Measurements from ENCODE around the gene RO60. TPM values are rescaled to one million over a fixed set of nuclear protein-coding genes. Genes with fewer than 3 reads are reported as not detected.

RO60 gene
- total RNA-seq, 2 donors from 2014 or later = 51.7 to 58.2 TPM

GRCh38 chr1:193058529-193059281 lies 707 bp upstream of the RO60 start:
- ATAC-seq (peak; percentile 3 to 19), DNase-seq (peak; percentile 35)
- intact Hi-C loops (cut with DNase I) = loop anchor here in 1 of 2 donors (5.0 kb wide), 1 partner anchor 64 kb away; the partner anchor contains the start of gene CDC73

GRCh38 chr1:193060115-193060403 lies 647 bp downstream of the RO60 start:
- ATAC-seq (no peak), DNase-seq (no peak)
- intact Hi-C loops (cut with DNase I) = loop anchor here in 1 of 2 donors (5.0 kb wide), 1 partner anchor 42 kb away; no protein-coding TSS in a partner anchor

DNA sequence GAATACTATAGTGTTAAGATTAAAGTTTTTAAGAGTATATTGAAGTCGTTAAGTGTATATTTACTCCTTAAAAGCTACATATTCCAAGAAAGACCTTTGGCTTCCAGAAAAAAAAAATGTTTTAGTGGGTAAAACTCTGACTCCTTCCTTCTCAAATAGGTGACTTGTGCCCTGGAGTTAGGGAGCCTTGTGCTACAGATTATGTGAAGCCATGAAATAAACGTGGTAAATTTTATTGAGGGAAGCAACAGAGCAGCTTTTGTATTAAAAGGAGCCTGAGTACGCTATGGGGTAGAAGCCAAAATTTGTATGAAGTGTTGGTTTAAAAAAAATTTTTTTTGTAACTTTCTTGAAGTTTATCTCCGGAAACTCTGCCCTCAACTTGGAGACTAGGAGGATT lies 994 bp downstream of the RO60 start:
- intact Hi-C loops (cut with DNase I) = loop anchor here in 1 of 2 donors (5.0 kb wide), 1 partner anchor 42 kb away; no protein-coding TSS in a partner anchor
- no peak for DNase-seq
- no peak for ATAC-seq

- DNase-seq (no peak), ATAC-seq (no peak)
- intact Hi-C loops (cut with DNase I) = loop anchor here in 1 of 2 donors (5.0 kb wide), 1 partner anchor 41 kb away; no protein-coding TSS in a partner anchor
Measured at GRCh38 chr1:193060938-193061337, 1.5 kb downstream of the RO60 start.

DNA sequence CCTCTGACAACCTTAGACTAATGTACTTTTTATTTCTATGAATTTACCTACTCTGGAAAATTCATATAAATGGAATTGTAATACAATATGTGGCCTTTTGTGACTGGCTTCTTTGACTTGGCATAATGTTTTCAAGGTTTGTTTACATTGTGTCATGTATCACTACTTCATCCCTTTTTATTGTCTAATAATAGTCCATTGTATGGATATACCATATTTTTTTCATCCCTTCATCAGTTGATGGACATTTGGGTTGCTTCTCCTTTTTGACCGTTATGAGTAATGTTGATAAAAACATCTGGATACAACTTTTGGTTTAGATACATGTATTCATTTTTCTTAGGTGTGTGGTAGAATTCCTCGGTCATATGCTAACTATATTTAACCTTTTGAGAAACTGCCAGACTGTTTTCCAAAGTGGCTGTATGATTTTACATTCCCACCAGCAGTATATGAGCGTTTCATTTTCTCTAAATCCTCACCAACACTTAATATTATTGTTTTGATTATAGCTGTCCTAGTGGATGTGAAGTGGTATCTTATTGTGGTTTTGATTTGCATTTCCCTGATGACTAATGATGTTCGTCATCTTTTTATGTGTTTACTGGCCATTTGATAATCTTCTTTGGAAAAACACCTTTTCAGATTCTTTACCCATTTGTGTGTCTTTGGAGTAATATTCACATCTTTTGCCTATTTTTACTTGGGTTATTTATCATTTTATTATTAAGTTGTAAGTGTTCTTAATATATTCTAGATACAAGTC lies 3.5 kb downstream of the RO60 start:
- DNase-seq (no peak), ATAC-seq (no peak)
- intact Hi-C loops (cut with DNase I) = loop anchor here in 1 of 2 donors (5.0 kb wide), 1 partner anchor 39 kb away; no protein-coding TSS in a partner anchor

- DNase-seq (no peak), ATAC-seq (no peak)
- intact Hi-C loops (cut with DNase I) = no loop called here
Measured at GRCh38 chr1:193065954-193066353, 6.5 kb downstream of the RO60 start.

DNA sequence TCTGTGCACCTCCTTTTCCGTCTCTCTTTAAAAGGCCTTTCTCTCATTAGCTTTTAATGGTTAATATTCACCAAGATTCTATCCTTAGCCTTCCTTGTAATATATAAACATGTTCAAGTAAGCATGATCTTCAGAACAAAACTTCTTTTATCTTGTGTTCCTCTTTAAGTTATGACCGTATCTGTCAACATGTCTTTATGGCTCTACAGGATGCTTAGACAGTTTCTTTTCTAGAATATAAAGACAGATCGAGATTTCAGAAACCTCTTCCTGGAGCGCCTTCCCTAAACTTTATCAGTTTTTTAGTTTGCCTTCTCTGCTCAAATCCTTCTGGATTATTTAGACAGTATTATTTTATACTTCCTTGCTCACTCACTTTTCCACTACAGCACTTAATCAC lies 7.2 kb downstream of the RO60 start:
- intact Hi-C loops (cut with DNase I) = no loop called here
- ATAC-seq (no peak), DNase-seq (no peak)

DNA sequence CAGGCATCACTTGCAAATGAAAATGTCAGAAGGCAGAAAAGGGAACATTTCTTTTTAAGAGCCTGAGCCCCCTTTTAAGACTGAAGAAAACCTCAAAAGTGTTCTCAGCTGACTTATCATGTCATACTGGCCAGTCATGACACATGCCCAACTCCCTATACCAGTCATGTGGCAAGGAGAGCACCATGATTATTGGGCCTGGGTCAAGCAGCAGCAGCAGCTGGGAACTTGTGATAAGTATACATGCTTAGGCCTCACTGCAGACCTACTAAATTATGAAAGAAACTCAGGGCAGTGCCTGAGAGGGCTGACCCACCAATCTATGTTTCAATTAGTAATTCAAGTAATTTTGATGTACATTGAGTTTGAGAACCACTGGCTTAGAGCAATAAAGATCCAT lies 8.6 kb downstream of the RO60 start:
- intact Hi-C loops (cut with DNase I) = no loop called here
- ATAC-seq (no peak), DNase-seq (no peak)

DNA sequence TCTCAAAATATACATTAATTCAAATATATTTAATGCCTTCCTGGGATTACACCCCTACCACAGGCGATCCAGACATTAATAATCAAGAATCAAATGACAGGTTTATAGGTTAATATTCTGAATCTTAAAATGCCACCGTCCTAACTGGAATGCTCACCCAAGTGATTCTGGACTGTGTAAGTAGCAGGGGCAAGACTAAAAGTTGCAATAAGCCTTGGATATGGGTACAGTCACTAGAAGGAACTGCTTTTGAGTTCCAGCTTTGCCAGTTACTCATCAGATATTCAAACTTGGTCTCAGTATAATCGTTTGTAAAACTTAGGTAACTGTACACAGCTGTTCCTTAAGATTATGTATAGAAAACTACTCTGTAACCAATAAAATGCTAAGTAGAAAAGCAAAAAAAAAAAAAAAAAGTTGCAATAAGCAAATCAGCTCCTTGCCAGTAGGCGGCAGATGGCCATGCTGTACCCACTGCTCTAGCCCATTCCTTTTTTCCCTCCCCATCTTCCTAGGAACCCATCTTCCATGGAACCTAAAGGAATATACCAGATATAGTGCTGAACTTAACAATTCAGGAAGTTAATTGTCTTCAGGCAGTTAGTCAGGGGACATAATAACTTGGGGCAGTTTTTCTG lies 10.5 kb downstream of the RO60 start:
- no peak for ATAC-seq
- intact Hi-C loops (cut with DNase I) = no loop called here
- no peak for DNase-seq

DNA sequence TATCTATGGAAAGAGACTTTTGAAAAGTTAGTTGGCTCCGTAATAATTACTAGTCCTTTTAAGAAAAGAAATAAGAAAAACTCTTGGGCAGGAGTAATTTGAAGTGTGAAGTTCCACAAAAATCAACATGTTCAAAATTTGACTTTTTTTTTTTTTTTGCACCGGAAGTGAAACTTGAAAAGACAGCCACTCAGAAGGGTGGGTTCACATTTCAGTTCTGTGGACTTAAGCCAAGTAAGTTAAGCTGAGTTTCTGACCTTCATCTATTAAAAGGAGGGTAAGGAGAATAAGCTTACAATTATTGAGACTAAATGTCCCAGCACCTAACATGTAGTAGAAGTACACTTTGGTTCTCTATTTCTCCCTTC lies 11.0 kb downstream of the RO60 start:
- intact Hi-C loops (cut with DNase I) = no loop called here
- no peak for ATAC-seq

GRCh38 chr1:193070942-193071341 lies 11.5 kb downstream of the RO60 start:
- ATAC-seq = no peak
- intact Hi-C loops (cut with DNase I) = no loop called here
- DNase-seq = no peak

More for the DNA sequence above, 11.0 kb downstream of the RO60 start:
- no peak for DNase-seq

- no peak for ATAC-seq
- intact Hi-C loops (cut with DNase I) = no loop called here
Measured at GRCh38 chr1:193077991-193078390, 18.6 kb downstream of the RO60 start.

DNA sequence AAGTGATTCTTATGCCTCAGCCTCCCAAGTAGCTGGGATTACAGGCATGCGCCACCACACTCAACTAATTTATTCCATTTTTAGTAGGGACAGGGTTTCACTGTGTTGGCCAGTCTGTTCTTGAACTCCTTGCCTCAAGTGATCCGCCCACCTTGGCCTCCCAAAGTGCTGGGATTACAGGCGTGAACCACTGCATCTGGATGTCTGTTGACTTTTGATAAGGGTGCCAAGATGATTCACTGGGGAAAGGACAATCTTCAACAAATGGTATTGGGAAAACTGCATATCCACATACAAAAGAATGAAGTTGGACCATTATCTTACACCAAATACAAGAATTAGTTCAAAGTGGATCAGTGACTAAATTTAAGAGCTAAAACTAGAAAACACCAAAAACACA lies 19.8 kb downstream of the RO60 start:
- intact Hi-C loops (cut with DNase I) = no loop called here
- DNase-seq (no peak), ATAC-seq (no peak)

More at GRCh38 chr1:193077991-193078390, 18.6 kb downstream of the RO60 start:
- no peak for DNase-seq

DNA sequence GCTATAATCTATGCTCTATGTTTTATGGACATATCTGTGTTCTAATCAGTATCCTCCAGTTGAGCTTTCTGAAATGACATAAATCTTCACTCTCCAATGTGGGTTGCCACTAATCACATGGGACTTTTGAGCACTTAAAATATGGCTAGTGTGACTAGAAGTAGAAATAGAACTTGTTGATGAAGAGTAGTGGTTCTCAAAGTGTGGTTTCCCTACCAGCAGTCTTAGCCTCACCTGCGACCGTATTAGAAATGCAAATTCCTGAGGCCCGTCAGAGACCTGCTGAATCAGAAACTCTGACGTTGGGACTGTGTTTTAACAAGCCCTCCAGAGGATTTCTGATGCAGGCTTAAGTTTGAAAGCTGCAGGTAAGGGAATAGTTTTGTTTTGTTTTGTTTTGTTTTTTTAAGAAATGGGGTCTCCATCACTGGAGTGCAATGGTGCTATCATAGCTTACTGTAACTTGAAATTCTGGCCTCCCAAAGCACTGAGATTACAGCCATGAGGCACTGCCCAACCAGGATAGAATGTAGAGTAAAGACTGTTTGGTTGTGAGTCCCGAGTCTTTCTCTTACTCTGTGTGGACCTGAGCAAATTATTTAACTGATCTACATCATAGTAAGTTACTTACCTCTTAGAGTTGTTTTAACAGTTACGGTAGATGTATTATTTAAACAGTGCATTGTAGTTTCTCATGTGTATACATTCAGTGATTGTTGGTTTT lies 24.1 kb downstream of the RO60 start:
- intact Hi-C loops (cut with DNase I) = no loop called here
- ATAC-seq = no peak
- DNase-seq = no peak

DNA sequence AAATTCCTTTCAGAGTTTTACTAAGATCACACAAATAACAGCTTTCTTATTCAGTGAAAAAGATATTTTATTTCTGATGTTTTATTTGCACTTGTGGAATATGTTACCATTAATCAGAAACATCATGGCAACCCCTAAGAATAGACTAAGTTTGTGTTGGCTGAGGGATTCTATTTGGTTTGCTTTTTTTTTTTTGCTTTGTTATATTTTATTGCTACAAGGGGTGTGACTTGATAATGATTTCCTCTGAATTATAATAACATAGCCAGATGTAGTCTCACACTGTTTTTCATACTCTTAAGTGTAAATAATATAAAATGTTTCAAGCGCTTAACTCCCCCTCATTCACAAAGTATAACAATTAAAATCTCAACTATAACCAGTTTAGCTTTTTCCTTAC lies 25.9 kb downstream of the RO60 start:
- intact Hi-C loops (cut with DNase I) = no loop called here
- ATAC-seq (no peak), DNase-seq (no peak)

DNA sequence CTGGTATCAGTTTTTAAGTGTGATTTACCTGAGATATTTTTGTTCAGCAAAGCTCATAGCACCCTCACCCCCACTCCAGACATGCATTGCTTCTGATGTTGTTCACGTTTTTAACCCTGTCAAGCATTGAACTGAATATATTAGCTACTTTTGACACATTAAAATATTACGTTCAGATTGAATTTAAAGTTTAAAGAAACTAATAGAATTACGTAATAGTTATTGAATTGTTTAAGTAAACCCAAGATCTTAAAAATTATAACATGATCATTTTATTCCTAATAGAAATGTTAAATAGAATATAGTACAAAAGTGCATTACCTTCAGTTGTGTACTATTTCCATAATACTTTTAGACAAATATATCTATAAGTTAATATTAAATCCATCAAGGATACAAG lies 26.9 kb downstream of the RO60 start:
- ATAC-seq (no peak), DNase-seq (no peak)
- intact Hi-C loops (cut with DNase I) = no loop called here

GRCh38 chr1:193087893-193088292 lies 28.5 kb downstream of the RO60 start:
- intact Hi-C loops (cut with DNase I) = no loop called here
- no peak for DNase-seq
- ATAC-seq = peak; percentile 34 to 78

DNA sequence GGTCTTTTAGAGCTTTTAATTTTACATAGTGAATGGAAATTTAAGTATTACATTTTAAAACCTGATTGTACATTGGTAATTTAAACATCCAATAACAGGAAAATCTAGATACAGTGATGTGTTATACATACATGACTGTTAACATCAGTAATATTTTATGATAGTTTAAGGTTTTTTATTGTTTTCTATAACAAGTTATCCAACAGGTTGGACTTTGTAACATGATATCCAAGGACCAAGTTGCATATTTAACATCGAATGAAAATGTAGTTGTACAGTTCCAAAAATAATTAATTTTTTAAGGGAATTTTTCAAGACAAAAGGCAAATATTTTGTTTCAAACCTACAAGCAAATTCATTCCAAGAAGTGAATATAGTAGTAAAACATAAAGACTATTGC lies 31.5 kb downstream of the RO60 start:
- DNase-seq (no peak), ATAC-seq (no peak)
- intact Hi-C loops (cut with DNase I) = no loop called here

DNA sequence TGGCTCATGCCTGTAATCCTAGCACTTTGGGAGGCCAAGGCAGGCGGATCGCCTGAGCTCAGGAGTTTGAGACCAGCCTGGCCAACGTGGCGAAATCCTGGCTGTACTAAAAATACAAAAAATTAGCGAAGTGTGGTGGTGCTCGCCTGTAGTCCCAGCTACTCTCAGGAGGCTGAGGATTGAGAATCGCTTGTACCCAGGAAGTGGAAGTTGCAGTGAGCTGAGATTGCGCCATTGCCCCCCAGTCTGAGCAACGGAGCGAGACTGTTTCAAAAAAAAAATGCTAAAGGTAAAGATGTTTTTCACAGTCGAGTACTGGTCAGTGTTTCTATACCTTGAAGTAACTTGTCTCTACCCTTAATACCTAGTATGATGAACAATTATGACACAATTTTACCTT lies 34.7 kb downstream of the RO60 start:
- intact Hi-C loops (cut with DNase I) = no loop called here

More for the DNA sequence above, 34.7 kb downstream of the RO60 start:
- ATAC-seq (no peak), DNase-seq (no peak)
